IgD-negative memory B cell (primary cell): Measurements from ENCODE around the gene F5. TPM values are rescaled to one million over a fixed set of nuclear protein-coding genes. Genes with fewer than 3 reads are reported as not detected.
"Not testable (repeated sequence)": the region's sequence is repeated elsewhere in the genome, so short reads cannot be mapped to it uniquely, and the experiment has no call there.

Experiments
- H3K27ac Mint-ChIP-seq, 3 donors: one replicate each; pipeline ENCODE4 v1.8.0; 2020 to 2022; ENCODE audit warnings: mild to moderate bottlenecking in 3 of 3, mixed read lengths in 3 of 3, moderate library complexity in 1 of 3
- H3K27me3 Mint-ChIP-seq: one replicate; pipeline ENCODE4 v1.8.0; 2021; ENCODE audit warnings: mixed read lengths
- H3K36me3 Mint-ChIP-seq: one replicate; pipeline ENCODE4 v1.8.0; 2020; ENCODE audit warnings: mild to moderate bottlenecking, mixed read lengths
- H3K4me1 Mint-ChIP-seq, 3 donors: one replicate each; pipeline ENCODE4 v1.8.0; 2020 to 2022; ENCODE audit warnings: mixed read lengths in 3 of 3, mild to moderate bottlenecking in 1 of 3
- H3K4me3 Mint-ChIP-seq, 4 donors: one replicate each; pipeline ENCODE4 v1.8.0; 2020 to 2022; ENCODE audit warnings: mild to moderate bottlenecking in 4 of 4, mixed read lengths in 4 of 4, moderate library complexity in 3 of 4
- H3K9me3 Mint-ChIP-seq, 3 donors: one replicate each; pipeline ENCODE4 v1.8.0; 2020 to 2021; ENCODE audit warnings: mixed read lengths in 3 of 3, mild to moderate bottlenecking in 1 of 3
- polyA plus RNA-seq: library from polyadenylated mRNA; unstranded; fragments of 300-500 nt; fragmentation: Illumina TruSeq; gene quantifications from one replicate; pipeline ENCODE4 v1.2.3, GENCODE V29; 2021

Gene F5
- polyA plus RNA-seq, 1 donor from 2014 or later: 0.51 TPM

GRCh38 chr1:169515641-169516040 lies 70.6 kb downstream of the F5 start:
- H3K9me3 Mint-ChIP-seq: no peaks in the 10 kb centered on the region
- H3K4me1 Mint-ChIP-seq: peaks cover 0 to 1% (median 0%) of the 10 kb centered on the region in 3 donors
- no peak overlapping the region for H3K27ac Mint-ChIP-seq
- H3K27me3 Mint-ChIP-seq: no peaks in the 10 kb centered on the region
- no peak overlapping the region for H3K4me3 Mint-ChIP-seq
- H3K36me3 Mint-ChIP-seq: no peaks in the 10 kb centered on the region

DNA sequence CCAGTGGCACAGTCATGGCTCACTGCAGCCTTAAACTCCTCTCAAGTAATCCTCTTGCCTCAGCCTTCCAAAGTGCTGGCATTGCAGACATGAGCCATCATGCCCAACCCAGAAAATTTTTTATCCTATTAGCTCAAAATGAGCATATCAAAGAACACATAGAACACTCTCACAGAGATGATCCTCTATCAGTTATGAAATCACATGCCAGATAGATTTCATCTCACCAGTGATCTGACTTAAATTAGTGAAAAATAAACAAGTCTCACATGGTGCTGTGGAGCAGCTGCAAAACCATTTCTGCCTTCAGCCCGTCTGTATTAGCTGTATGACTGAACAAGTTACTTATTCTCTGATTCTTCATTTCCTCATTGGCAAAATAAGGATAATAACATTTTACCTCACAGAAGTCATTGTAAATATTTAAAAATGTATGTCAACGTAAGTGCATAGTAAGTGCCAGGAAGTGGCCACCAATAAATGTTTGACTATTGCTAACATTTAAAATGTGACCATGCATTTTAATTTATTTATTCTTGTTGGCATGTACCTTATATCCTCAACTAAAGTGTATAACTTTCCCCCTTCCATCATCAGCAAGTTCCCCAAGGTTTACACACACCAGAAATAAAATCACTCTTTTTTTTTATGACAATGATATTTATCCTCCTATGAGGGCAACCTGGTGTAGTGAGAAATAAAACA lies 71.6 kb downstream of the F5 start:
- H3K9me3 Mint-ChIP-seq: no peaks in the 10 kb centered on the region
- H3K36me3 Mint-ChIP-seq: no peaks in the 10 kb centered on the region
- H3K4me1 Mint-ChIP-seq: peaks cover 0 to 1% (median 0%) of the 10 kb centered on the region in 3 donors
- no peak overlapping the region for H3K27ac Mint-ChIP-seq
- H3K4me3 Mint-ChIP-seq: no peak overlapping the region
- no peaks in the 10 kb centered on the region for H3K27me3 Mint-ChIP-seq

DNA sequence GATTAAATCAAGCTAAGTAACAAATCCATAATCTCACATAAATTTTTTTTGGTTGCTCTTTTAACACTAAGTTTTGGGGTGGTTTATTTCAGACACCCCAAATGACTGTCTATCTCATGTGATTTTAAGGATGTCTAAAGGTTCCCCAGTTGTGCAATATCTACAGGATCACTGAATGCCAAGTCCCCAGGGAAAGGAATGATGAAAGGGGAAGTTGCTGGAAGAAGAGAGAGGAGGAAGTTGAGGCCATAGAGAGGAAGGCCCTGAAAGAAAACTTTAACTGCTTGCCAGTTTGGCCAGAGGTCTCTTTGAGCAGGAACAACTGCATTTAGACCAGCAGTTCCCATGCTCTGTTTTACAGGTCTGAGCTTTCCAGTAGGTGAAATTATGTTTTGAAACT lies 73.1 kb downstream of the F5 start:
- H3K4me3 Mint-ChIP-seq: no peak overlapping the region
- no peak overlapping the region for H3K27ac Mint-ChIP-seq

GRCh38 chr1:169511316-169512005 lies 74.8 kb downstream of the F5 start:
- Mint-ChIP-seq H3K4me3 (no peak overlapping the region), H3K4me1 (peaks cover 6 to 10% (median 6%) of the 10 kb centered on the region in 3 donors), H3K27ac (no peak overlapping the region), H3K9me3 (no peaks in the 10 kb centered on the region), H3K36me3 (no peaks in the 10 kb centered on the region), H3K27me3 (no peaks in the 10 kb centered on the region)

More for the DNA sequence above, 73.1 kb downstream of the F5 start:
- H3K27me3 Mint-ChIP-seq: no peaks in the 10 kb centered on the region
- H3K36me3 Mint-ChIP-seq: no peaks in the 10 kb centered on the region
- no peaks in the 10 kb centered on the region for H3K9me3 Mint-ChIP-seq
- H3K4me1 Mint-ChIP-seq: peaks cover 3 to 7% (median 6%) of the 10 kb centered on the region in 3 donors

DNA sequence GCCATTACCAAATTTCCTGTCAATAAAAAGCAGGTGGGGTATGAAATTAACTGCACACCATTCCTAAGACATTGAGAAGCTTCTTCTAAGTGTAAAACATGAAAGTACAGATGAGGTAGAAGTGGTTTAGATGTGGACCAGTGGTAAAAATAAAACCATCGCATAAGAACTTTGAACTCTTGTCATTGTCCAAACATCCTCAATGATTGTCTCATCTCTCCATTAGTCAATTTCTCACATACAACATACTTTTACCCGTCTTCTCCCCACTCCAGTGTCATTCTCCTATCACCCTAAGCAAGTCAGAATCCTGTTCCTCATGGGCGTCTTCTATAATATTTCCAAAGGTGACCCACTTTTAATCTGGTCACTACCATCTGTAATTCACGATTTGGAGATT lies 76.2 kb downstream of the F5 start:
- Mint-ChIP-seq H3K36me3 (no peaks in the 10 kb centered on the region), H3K4me1 (peaks cover 6 to 10% (median 6%) of the 10 kb centered on the region in 3 donors), H3K27ac (no peak overlapping the region), H3K4me3 (no peak overlapping the region), H3K27me3 (no peaks in the 10 kb centered on the region), H3K9me3 (no peaks in the 10 kb centered on the region)

GRCh38 chr1:169509354-169509753 lies 76.9 kb downstream of the F5 start:
- H3K27ac Mint-ChIP-seq: no peak overlapping the region
- no peaks in the 10 kb centered on the region for H3K36me3 Mint-ChIP-seq
- H3K9me3 Mint-ChIP-seq: no peaks in the 10 kb centered on the region
- no peak overlapping the region for H3K4me3 Mint-ChIP-seq
- no peaks in the 10 kb centered on the region for H3K27me3 Mint-ChIP-seq
- peaks cover 6 to 10% (median 6%) of the 10 kb centered on the region in 3 donors for H3K4me1 Mint-ChIP-seq

GRCh38 chr1:169508432-169509338 lies 77.6 kb downstream of the F5 start:
- H3K27ac Mint-ChIP-seq: no peak overlapping the region
- H3K4me3 Mint-ChIP-seq: peak overlapping the region in 2 of 4 donors; percentile 22 to 67
- no peaks in the 10 kb centered on the region for H3K27me3 Mint-ChIP-seq

DNA sequence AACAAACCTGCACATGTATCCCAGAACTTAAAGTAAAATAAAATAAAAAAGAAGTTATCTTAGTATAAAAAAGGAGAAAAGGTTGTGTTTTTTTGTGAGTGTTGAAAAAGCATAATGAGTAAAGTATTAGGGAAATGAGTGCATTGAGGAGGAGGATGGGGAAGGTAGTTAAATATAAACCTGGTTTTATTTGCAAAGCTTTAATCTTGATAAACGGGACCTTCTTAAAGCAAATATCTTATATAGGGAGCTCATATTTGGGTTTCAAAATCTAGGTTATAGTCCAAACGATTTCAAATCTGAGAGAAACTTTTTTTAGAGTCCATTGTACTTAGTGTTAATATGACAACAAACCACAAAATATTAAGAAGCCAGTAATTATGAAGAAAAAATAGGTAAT lies 78.9 kb downstream of the F5 start:
- H3K27ac Mint-ChIP-seq: no peak overlapping the region
- H3K9me3 Mint-ChIP-seq: no peaks in the 10 kb centered on the region
- peaks cover 6 to 8% (median 6%) of the 10 kb centered on the region in 3 donors for H3K4me1 Mint-ChIP-seq
- H3K27me3 Mint-ChIP-seq: no peaks in the 10 kb centered on the region
- H3K36me3 Mint-ChIP-seq: no peaks in the 10 kb centered on the region
- no peak overlapping the region for H3K4me3 Mint-ChIP-seq

More at GRCh38 chr1:169508432-169509338, 77.6 kb downstream of the F5 start:
- peaks cover 6 to 10% (median 6%) of the 10 kb centered on the region in 3 donors for H3K4me1 Mint-ChIP-seq
- H3K9me3 Mint-ChIP-seq: no peaks in the 10 kb centered on the region
- H3K36me3 Mint-ChIP-seq: no peaks in the 10 kb centered on the region

GRCh38 chr1:169503601-169504000 lies 82.7 kb downstream of the F5 start:
- H3K4me1 Mint-ChIP-seq, H3K27me3 Mint-ChIP-seq, H3K9me3 Mint-ChIP-seq, H3K4me3 Mint-ChIP-seq, H3K36me3 Mint-ChIP-seq, H3K27ac Mint-ChIP-seq: not testable (repeated sequence)

DNA sequence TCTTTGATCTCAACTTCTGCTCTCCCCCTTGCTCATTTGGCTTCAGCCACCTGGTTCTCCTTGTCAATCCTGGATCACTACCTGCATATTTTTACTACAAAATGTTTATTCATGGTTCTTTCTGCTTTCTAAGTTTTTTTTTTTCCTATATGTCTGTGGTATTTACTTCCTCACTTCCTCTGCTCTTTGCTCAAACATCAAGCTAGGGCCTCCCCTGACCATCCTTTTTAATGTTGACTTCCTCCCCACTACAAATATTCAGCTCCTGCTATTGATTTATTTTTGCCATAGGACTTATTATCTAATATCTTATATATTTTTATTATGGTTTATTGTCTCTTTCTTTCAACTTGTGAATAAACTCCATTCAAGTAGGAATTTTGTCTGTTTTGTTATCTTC lies 86.5 kb downstream of the F5 start:
- Mint-ChIP-seq H3K27ac (no peak overlapping the region), H3K4me3 (no peak overlapping the region), H3K9me3 (peaks cover 0 to 6% (median 5%) of the 10 kb centered on the region in 3 donors), H3K4me1 (no peaks in the 10 kb centered on the region), H3K36me3 (peaks cover 3% of the 10 kb centered on the region), H3K27me3 (peaks cover 15% of the 10 kb centered on the region)

GRCh38 chr1:169497317-169497716 lies 89.0 kb downstream of the F5 start:
- peaks cover 16% of the 10 kb centered on the region for H3K27me3 Mint-ChIP-seq
- no peak overlapping the region for H3K27ac Mint-ChIP-seq
- peaks cover 0 to 6% (median 5%) of the 10 kb centered on the region in 3 donors for H3K9me3 Mint-ChIP-seq
- H3K4me3 Mint-ChIP-seq: no peak overlapping the region
- no peaks in the 10 kb centered on the region for H3K4me1 Mint-ChIP-seq
- H3K36me3 Mint-ChIP-seq: peaks cover 3% of the 10 kb centered on the region

DNA sequence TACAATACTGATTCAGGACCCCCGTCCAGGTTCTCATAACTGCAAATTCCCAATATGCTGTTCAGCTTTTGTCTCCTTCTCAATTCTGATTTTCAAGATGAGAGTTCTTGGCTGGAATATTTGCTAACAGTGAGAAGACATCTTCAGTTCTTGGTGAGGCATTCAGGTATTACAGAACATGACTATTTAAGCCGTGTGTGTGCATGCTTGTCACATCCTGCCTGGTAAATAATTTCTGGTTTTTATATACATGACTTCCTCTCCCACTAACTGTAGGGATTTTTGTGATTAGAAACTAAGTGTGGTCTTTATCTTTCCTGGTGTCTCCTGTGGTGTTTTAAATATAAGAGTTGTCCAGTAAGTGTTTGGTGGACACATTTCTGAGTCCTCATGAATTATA lies 90.4 kb downstream of the F5 start:
- H3K4me3 Mint-ChIP-seq: no peak overlapping the region

DNA sequence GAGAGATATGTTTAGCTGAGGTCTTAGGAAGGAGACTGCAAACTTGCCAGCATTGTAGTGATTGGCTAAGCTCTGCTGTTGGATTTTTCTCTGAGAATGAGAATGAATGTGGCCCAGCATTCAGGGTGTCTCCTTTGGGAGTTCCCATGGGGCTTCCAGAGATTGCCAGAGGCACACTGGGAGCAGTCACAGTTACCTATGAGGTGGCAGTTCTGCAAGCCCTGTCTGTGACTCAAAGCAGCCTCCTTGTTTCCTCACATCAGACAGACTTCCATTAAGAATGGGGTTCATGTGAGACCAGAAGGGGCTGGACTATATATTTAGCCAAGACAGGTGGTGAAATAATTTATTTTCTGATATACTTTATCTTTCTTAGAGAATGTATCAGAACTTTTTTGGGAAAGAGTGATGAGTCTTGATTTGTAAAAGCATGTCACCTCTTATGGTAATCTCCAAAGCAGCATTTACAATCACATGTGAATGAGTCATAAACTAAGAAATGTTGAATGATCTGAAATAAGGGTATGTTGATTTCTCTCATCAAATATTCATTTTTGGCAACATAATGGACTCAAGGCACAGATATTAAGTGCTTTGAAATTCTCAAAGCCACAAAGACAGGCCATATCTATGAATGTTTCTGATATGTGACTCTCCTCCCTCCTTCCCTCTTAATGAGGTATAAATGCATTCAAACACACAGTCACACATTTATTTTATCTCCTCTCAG lies 91.1 kb downstream of the F5 start:
- H3K27me3 Mint-ChIP-seq: peaks cover 16% of the 10 kb centered on the region
- H3K9me3 Mint-ChIP-seq: peaks cover 0 to 6% (median 5%) of the 10 kb centered on the region in 3 donors

More for the DNA sequence above, 90.4 kb downstream of the F5 start:
- Mint-ChIP-seq H3K27me3 (peaks cover 18% of the 10 kb centered on the region), H3K9me3 (peaks cover 0 to 6% (median 5%) of the 10 kb centered on the region in 3 donors), H3K27ac (no peak overlapping the region), H3K36me3 (peaks cover 3% of the 10 kb centered on the region), H3K4me1 (no peaks in the 10 kb centered on the region)

GRCh38 chr1:169494343-169494742 lies 91.9 kb downstream of the F5 start:
- Mint-ChIP-seq H3K9me3 (peaks cover 0 to 6% (median 5%) of the 10 kb centered on the region in 3 donors), H3K4me1 (no peaks in the 10 kb centered on the region), H3K4me3 (no peak overlapping the region), H3K36me3 (no peaks in the 10 kb centered on the region), H3K27me3 (peaks cover 15% of the 10 kb centered on the region), H3K27ac (no peak overlapping the region)

More for the DNA sequence above, 91.1 kb downstream of the F5 start:
- Mint-ChIP-seq H3K36me3 (no peaks in the 10 kb centered on the region), H3K4me3 (no peak overlapping the region), H3K27ac (no peak overlapping the region), H3K4me1 (no peaks in the 10 kb centered on the region)
